GM23248 (cell line): Measurements from ENCODE around the gene DAB2IP. TPM values are rescaled to one million over a fixed set of nuclear protein-coding genes. Genes with fewer than 3 reads are reported as not detected.

ENCODE experiments used
- DNase-seq: peaks from one replicate; pipeline ENCODE4 v3.0.0-alpha.2; 2015
- H2AFZ ChIP-seq: fragments of 200-600 bp; sonication (generic); 2 replicates; pipeline ENCODE4 v1.6.1; 2016; ENCODE audit warnings: antibody characterized with exemption
- H3F3A ChIP-seq: fragments of 200-600 bp; sonication (generic); 2 replicates; pipeline ENCODE4 v1.6.1; 2016; ENCODE audit warnings: mild to moderate bottlenecking, antibody characterized with exemption, mixed run types; ENCODE audit not compliant: insufficient read depth
- H3K27ac ChIP-seq: fragments of 200-600 bp; sonication (generic); 2 replicates; pipeline ENCODE4 v1.5.1; 2016; ENCODE audit warnings: mild to moderate bottlenecking
- H3K27me3 ChIP-seq: fragments of 200-600 bp; sonication (generic); replicated peaks from 2 replicates; pipeline ENCODE4 v1.6.1; 2016; ENCODE audit warnings: mild to moderate bottlenecking; ENCODE audit not compliant: insufficient read depth
- H3K36me3 ChIP-seq: fragments of 200-600 bp; sonication (generic); 2 replicates; pipeline ENCODE4 v1.6.1; 2016; ENCODE audit warnings: low read depth, mild to moderate bottlenecking
- H3K4me1 ChIP-seq: fragments of 200-600 bp; sonication (generic); 2 replicates; pipeline ENCODE4 v1.6.1; 2016; ENCODE audit warnings: mild to moderate bottlenecking; ENCODE audit not compliant: insufficient read depth
- H3K4me2 ChIP-seq: fragments of 200-600 bp; sonication (generic); one replicate; pipeline ENCODE4 v1.6.1; 2016; ENCODE audit warnings: mild to moderate bottlenecking; ENCODE audit not compliant: unreplicated experiment
- H3K4me3 ChIP-seq: fragments of 200-600 bp; sonication (generic); 2 replicates; pipeline ENCODE4 v1.5.1; 2016; ENCODE audit warnings: mild to moderate bottlenecking
- H3K79me2 ChIP-seq: fragments of 200-600 bp; sonication (generic); 2 replicates; pipeline ENCODE4 v1.6.1; 2016; ENCODE audit warnings: mild to moderate bottlenecking; ENCODE audit not compliant: insufficient read depth
- H3K9ac ChIP-seq: fragments of 200-600 bp; sonication (generic); 2 replicates; pipeline ENCODE4 v1.6.1; 2016; ENCODE audit warnings: mild to moderate bottlenecking
- H3K9me2 ChIP-seq: fragments of 200-600 bp; sonication (generic); 2 replicates; pipeline ENCODE4 v1.6.1; 2016; ENCODE audit warnings: mixed run types, mild to moderate bottlenecking, moderate library complexity; ENCODE audit not compliant: insufficient read depth
- H3K9me3 ChIP-seq: fragments of 200-600 bp; sonication (generic); one replicate; pipeline ENCODE4 v1.6.1; 2017; ENCODE audit warnings: low read depth
- H4K20me1 ChIP-seq: fragments of 200-600 bp; sonication (generic); 2 replicates; pipeline ENCODE4 v1.6.0; 2016; ENCODE audit not compliant: insufficient read depth
- EZH2 ChIP-seq: fragments of 200-600 bp; sonication (generic); IDR thresholded peaks from 2 replicates; pipeline ENCODE4 v1.6.1; 2018; ENCODE audit warnings: antibody characterized with exemption, mild to moderate bottlenecking; ENCODE audit not compliant: insufficient read depth, poor library complexity, severe bottlenecking
- EZH2phosphoT487 ChIP-seq: fragments of 200-600 bp; sonication (generic); IDR thresholded peaks from 2 replicates; pipeline ENCODE4 v1.6.1; 2018; ENCODE audit warnings: antibody characterized with exemption, moderate library complexity, mild to moderate bottlenecking, low read depth; ENCODE audit not compliant: insufficient read depth
- WGBS, 2 experiments: methylation state at CpG; one replicate each; pipeline ENCODE4 v1.1.6; 2015 to 2017; ENCODE audit warnings: low lambda C conversion rate in 2 of 2, low coverage in 1 of 2; ENCODE audit errors: missing lambda C conversion rate in 2 of 2; 5-methylcytosine and 5-hydroxymethylcytosine counted together
- in situ Hi-C: fragments of 300-500 bp; cut with MboI; formaldehyde crosslinking; loops from 2 replicates; pipeline ENCODE4 v1.15.0; 2020
- polyA plus RNA-seq: library from polyadenylated mRNA; unstranded; fragments of >200 nt; fragmentation: Nextera tagmentation; extraction: Ambion mirVana; gene quantifications from 2 replicates; pipeline ENCODE4 v1.2.1, GENCODE V29; 2016
- total RNA-seq: library from RNA; depleted of rRNA; stranded (reverse); fragments of >200 nt; shearing (Covaris generic); gene quantifications from 2 replicates; pipeline ENCODE4 v1.2.3, GENCODE V29; 2014

DAB2IP gene
- total and polyA plus RNA-seq, 2 experiments from 2014 or later = 2.6 to 19.7 TPM

GRCh38 chr9:121682201-121682600 lies 30.8 kb downstream of the DAB2IP start:
- Histone ChIP-seq H3K27me3 (no peaks in the 10 kb centered on the region), H3K9ac (no peak overlapping the region), H3K9me3 (no peaks in the 10 kb centered on the region), H3K9me2 (no peaks in the 10 kb centered on the region), H3K4me1 (no peaks in the 10 kb centered on the region), H3K36me3 (no peaks in the 10 kb centered on the region), H2AFZ (no peak overlapping the region), H3K79me2 (no peaks in the 10 kb centered on the region), H4K20me1 (no peaks in the 10 kb centered on the region), H3K4me3 (no peak overlapping the region), H3F3A (no peaks in the 10 kb centered on the region), H3K4me2 (no peak overlapping the region), H3K27ac (no peak overlapping the region)
- in situ Hi-C loops = loop anchor here (10.0 kb wide), 1 partner anchor 323 kb away; no protein-coding TSS in a partner anchor
- no peak for TF ChIP-seq EZH2phosphoT487
- no peak for TF ChIP-seq EZH2
- no peak for DNase-seq
- 73 to 84% methylated on average over 6 of the region's 6 CpGs for WGBS, 2 experiments

GRCh38 chr9:121682926-121683515 lies 31.6 kb downstream of the DAB2IP start:
- 79 to 85% methylated on average over 4 to 5 of the region's 5 CpGs for WGBS, 2 experiments
- no peak overlapping the region for H3K4me2 ChIP-seq
- DNase-seq = no peak
- no peaks in the 10 kb centered on the region for H4K20me1 ChIP-seq
- H2AFZ ChIP-seq = no peak overlapping the region
- no peaks in the 10 kb centered on the region for H3K27me3 ChIP-seq
- no peaks in the 10 kb centered on the region for H3K4me1 ChIP-seq
- H3F3A ChIP-seq = no peaks in the 10 kb centered on the region
- H3K9ac ChIP-seq = no peak overlapping the region
- H3K36me3 ChIP-seq = no peaks in the 10 kb centered on the region
- in situ Hi-C loops = loop anchor here (10.0 kb wide), 1 partner anchor 322 kb away; no protein-coding TSS in a partner anchor
- H3K9me2 ChIP-seq = no peaks in the 10 kb centered on the region
- H3K9me3 ChIP-seq = no peaks in the 10 kb centered on the region
- H3K4me3 ChIP-seq = no peak overlapping the region
- H3K27ac ChIP-seq = no peak overlapping the region
- no peaks in the 10 kb centered on the region for H3K79me2 ChIP-seq
- TF ChIP-seq EZH2phosphoT487 = no peak
- TF ChIP-seq EZH2 = no peak

- Histone ChIP-seq H3K27me3 (no peaks in the 10 kb centered on the region), H3K9me2 (no peaks in the 10 kb centered on the region), H3F3A (no peaks in the 10 kb centered on the region), H3K9me3 (no peaks in the 10 kb centered on the region), H3K79me2 (no peaks in the 10 kb centered on the region), H4K20me1 (no peaks in the 10 kb centered on the region), H3K4me2 (no peak overlapping the region), H3K4me1 (no peaks in the 10 kb centered on the region), H2AFZ (no peak overlapping the region), H3K36me3 (no peaks in the 10 kb centered on the region), H3K27ac (no peak overlapping the region), H3K4me3 (no peak overlapping the region), H3K9ac (no peak overlapping the region)
- no peak for DNase-seq
- 86 to 89% methylated on average over 1 of the region's 1 CpG for WGBS, 2 experiments
- in situ Hi-C loops = loop anchor here (10.0 kb wide), 1 partner anchor 321 kb away; no protein-coding TSS in a partner anchor
- TF ChIP-seq EZH2phosphoT487 (no peak), EZH2 (no peak)
Observed at GRCh38 chr9:121683652-121684051, 32.2 kb downstream of the DAB2IP start.

GRCh38 chr9:121684381-121685145 lies 33.1 kb downstream of the DAB2IP start:
- no peaks in the 10 kb centered on the region for H3K27me3 ChIP-seq
- TF ChIP-seq EZH2 (no peak), EZH2phosphoT487 (no peak)
- no peak overlapping the region for H3K9ac ChIP-seq
- no peaks in the 10 kb centered on the region for H4K20me1 ChIP-seq
- H3K4me1 ChIP-seq = no peaks in the 10 kb centered on the region
- H3K9me3 ChIP-seq = no peaks in the 10 kb centered on the region
- peak; percentile 53 for DNase-seq
- H3F3A ChIP-seq = no peaks in the 10 kb centered on the region
- in situ Hi-C loops = loop anchor here (5.0 to 10.0 kb wide), 2 partner anchors 137 to 320 kb away; no protein-coding TSS in a partner anchor
- 62 to 64% methylated on average over 18 to 19 of the region's 19 CpGs for WGBS, 2 experiments
- H3K79me2 ChIP-seq = no peaks in the 10 kb centered on the region
- H3K9me2 ChIP-seq = no peaks in the 10 kb centered on the region
- no peak overlapping the region for H3K4me2 ChIP-seq
- H3K27ac ChIP-seq = no peak overlapping the region
- no peaks in the 10 kb centered on the region for H3K36me3 ChIP-seq
- no peak overlapping the region for H3K4me3 ChIP-seq
- H2AFZ ChIP-seq = no peak overlapping the region
